Gastrocnemius medialis (tissue), 4 donors: ENCODE results near the gene RNASET2. TPM values are rescaled to one million over a fixed set of nuclear protein-coding genes. Genes with fewer than 3 reads are reported as not detected.

Experiments
- ATAC-seq, 2 donors: fragments of 150-250 bp; one replicate each; pipeline ENCODE4 v1.9.1; 2016
- DNase-seq, 2 donors: peaks; one replicate each; pipeline ENCODE4 v3.0.0-alpha.2; 2019
- H3K27ac ChIP-seq, 4 donors: fragments of 200-600 bp; sonication (generic); 1 replicate in 1 of 4; 2 replicates in 3 of 4; pipeline ENCODE4 v1.5.1; 2016 to 2018; ENCODE audit warnings: mild to moderate bottlenecking in 2 of 4, moderate library complexity in 1 of 4
- H3K27me3 ChIP-seq, 3 donors: fragments of 200-600 bp; sonication (generic) in 2 of 3; 1 replicate in 1 of 3; 2 replicates in 2 of 3; pipeline versions ENCODE4 v1.5.1 to v1.6.0; 2016 to 2019; ENCODE audit warnings: mild to moderate bottlenecking in 1 of 3, moderate library complexity in 1 of 3
- H3K36me3 ChIP-seq, 2 donors: fragments of 200-600 bp; sonication (generic) in 1 of 2; one replicate each; pipeline ENCODE4 v1.5.1; 2017 to 2018
- H3K4me1 ChIP-seq, 2 donors: fragments of 200-600 bp; sonication (generic) in 1 of 2; one replicate each; pipeline ENCODE4 v1.5.1; 2016 to 2017; ENCODE audit warnings: mild to moderate bottlenecking in 2 of 2
- H3K4me3 ChIP-seq, 4 donors: fragments of 200-600 bp; sonication (generic) in 3 of 4; 1 replicate in 1 of 4; 2 replicates in 3 of 4; pipeline ENCODE4 v1.5.1; 2016 to 2019; ENCODE audit warnings: mild to moderate bottlenecking in 2 of 4
- H3K9me3 ChIP-seq, 3 donors: fragments of 200-600 bp; sonication (generic) in 2 of 3; 1 replicate in 1 of 3; 2 replicates in 2 of 3; pipeline ENCODE4 v1.5.1; 2016 to 2019
- CTCF ChIP-seq, 5 experiments: fragments of 450-650 bp in 3 of 5; fragments of 200-600 bp in 2 of 5; sonication (generic) in 2 of 5; IDR thresholded peaks in 4 of 5; conservative IDR thresholded peaks in 1 of 5; 1 replicate in 4 of 5; 2 replicates in 1 of 5; pipeline ENCODE4 v1.5.1; 2016 to 2019; ENCODE audit warnings: antibody characterized with exemption in 5 of 5, mild to moderate bottlenecking in 3 of 5, moderate library complexity in 3 of 5
- POLR2A ChIP-seq, 2 donors: fragments of 450-650 bp; IDR thresholded peaks; one replicate each; pipeline ENCODE4 v1.6.1; 2017; ENCODE audit warnings: antibody characterized with exemption in 2 of 2, mild to moderate bottlenecking in 2 of 2, moderate library complexity in 2 of 2
- in situ Hi-C, 4 donors: fragments of 200-750 bp; cut with MboI; loops; one replicate each; pipeline versions ENCODE4 v1.15.0 to v1.8.0; 2017; ENCODE audit warnings: low sequenced_read_pairs in 4 of 4
- intact Hi-C: fragments of 100-400 bp; cut with DNase I; formaldehyde crosslinking; loops from one replicate; pipeline ENCODE4 v1.15.1; 2023; ENCODE audit warnings: low total_unique reads
- total RNA-seq, 4 donors: library from RNA; depleted of rRNA; stranded (reverse); fragments of >200 nt; gene quantifications; one replicate each; pipeline versions ENCODE4 v1.1.0 to v1.2.3, GENCODE V29; 2016

RNASET2 gene
- total RNA-seq, 4 donors from 2014 or later = 4.9 to 9.6 (median 6.5) TPM

- intact Hi-C loops = no loop called here
- Histone ChIP-seq H3K27me3 (peaks cover 0 to 13% (median 8%) of the 10 kb centered on the region in 3 donors), H3K4me1 (no peaks in the 10 kb centered on the region), H3K27ac (no peak overlapping the region), H3K9me3 (no peaks in the 10 kb centered on the region), H3K36me3 (no peaks in the 10 kb centered on the region), H3K4me3 (no peak overlapping the region)
- no peak for TF ChIP-seq CTCF (IDR thresholded peaks at IDR 0.05 in 4 of 5, conservative IDR thresholded peaks at IDR 0.05 in 1 of 5)
- TF ChIP-seq POLR2A (IDR thresholded peaks at IDR 0.05) = no peak
- no peak for DNase-seq
- ATAC-seq = no peak
- in situ Hi-C loops = no loop called here
Observed at GRCh38 chr6:166907871-166908806, 48.2 kb downstream of the RNASET2 start.

GRCh38 chr6:166907373-166907841 lies 48.9 kb downstream of the RNASET2 start:
- in situ Hi-C loops = no loop called here
- TF ChIP-seq CTCF (IDR thresholded peaks at IDR 0.05 in 4 of 5, conservative IDR thresholded peaks at IDR 0.05 in 1 of 5) (no peak), POLR2A (IDR thresholded peaks at IDR 0.05) (no peak)
- peaks cover 0 to 15% (median 8%) of the 10 kb centered on the region in 3 donors for H3K27me3 ChIP-seq
- intact Hi-C loops = no loop called here
- ATAC-seq (no peak), DNase-seq (no peak)
- H3K4me1 ChIP-seq = no peaks in the 10 kb centered on the region
- no peak overlapping the region for H3K27ac ChIP-seq
- no peaks in the 10 kb centered on the region for H3K9me3 ChIP-seq
- H3K4me3 ChIP-seq = no peak overlapping the region
- H3K36me3 ChIP-seq = no peaks in the 10 kb centered on the region

GRCh38 chr6:166906376-166907044 lies 49.8 kb downstream of the RNASET2 start:
- Histone ChIP-seq H3K27me3 (peaks cover 0 to 15% (median 8%) of the 10 kb centered on the region in 3 donors), H3K36me3 (no peaks in the 10 kb centered on the region), H3K4me3 (no peak overlapping the region), H3K27ac (no peak overlapping the region), H3K9me3 (no peaks in the 10 kb centered on the region), H3K4me1 (no peaks in the 10 kb centered on the region)
- in situ Hi-C loops (no loop called here), intact Hi-C loops (no loop called here)
- DNase-seq = no peak
- no peak for ATAC-seq
- TF ChIP-seq CTCF (IDR thresholded peaks at IDR 0.05 in 4 of 5, conservative IDR thresholded peaks at IDR 0.05 in 1 of 5) = no peak
- no peak for TF ChIP-seq POLR2A (IDR thresholded peaks at IDR 0.05)

- in situ Hi-C loops = no loop called here
Observed at GRCh38 chr6:166905505-166906134, 50.7 kb downstream of the RNASET2 start.

More at GRCh38 chr6:166905505-166906134, 50.7 kb downstream of the RNASET2 start:
- Histone ChIP-seq H3K4me1 (no peaks in the 10 kb centered on the region), H3K4me3 (no peak overlapping the region), H3K27ac (no peak overlapping the region), H3K27me3 (peaks cover 0 to 15% (median 8%) of the 10 kb centered on the region in 3 donors), H3K9me3 (no peaks in the 10 kb centered on the region), H3K36me3 (no peaks in the 10 kb centered on the region)
- intact Hi-C loops = no loop called here
- DNase-seq (no peak), ATAC-seq (no peak)
- TF ChIP-seq CTCF (IDR thresholded peaks at IDR 0.05 in 4 of 5, conservative IDR thresholded peaks at IDR 0.05 in 1 of 5) (no peak), POLR2A (IDR thresholded peaks at IDR 0.05) (no peak)
